Activated CD8-positive, alpha-beta memory T cell treated with anti-CD3 and anti-CD28 coated beads, Interleukin-2, amount 10 ng/mL, durations not matched to agents 7 days and 5 days (primary cell): ENCODE data around the gene EMSY. TPM values are rescaled to one million over a fixed set of nuclear protein-coding genes. Genes with fewer than 3 reads are reported as not detected.

Experiments used
- ATAC-seq: fragments of 150-1000 bp; cut with Tn5 transposase; one replicate; pipeline ENCODE4 v1.10.0; 2021; ENCODE audit warnings: moderate library complexity
- CTCF ChIA-PET: fragments of 350-600 bp; sonication (Branson Sonifier 250); formaldehyde crosslinking; loops from one replicate; lab custom pipeline; 2021; ENCODE audit warnings: antibody characterized with exemption; lab: Charles Lee
- DNase-seq: peaks from one replicate; pipeline ENCODE4 v3.0.0-alpha.2; 2020
- H3K27ac Mint-ChIP-seq: one replicate; pipeline ENCODE4 v1.8.0; 2021; ENCODE audit warnings: mild to moderate bottlenecking, mixed read lengths
- H3K27me3 Mint-ChIP-seq: one replicate; pipeline ENCODE4 v1.8.0; 2021; ENCODE audit warnings: mixed read lengths
- H3K36me3 Mint-ChIP-seq: one replicate; pipeline ENCODE4 v1.8.0; 2021; ENCODE audit warnings: mild to moderate bottlenecking, mixed read lengths
- H3K4me1 Mint-ChIP-seq: one replicate; pipeline ENCODE4 v1.8.0; 2021; ENCODE audit warnings: mixed read lengths
- H3K4me3 Mint-ChIP-seq: one replicate; pipeline ENCODE4 v1.8.0; 2021; ENCODE audit warnings: mild to moderate bottlenecking, moderate library complexity, mixed read lengths
- H3K9me3 Mint-ChIP-seq: one replicate; pipeline ENCODE4 v1.8.0; 2022; ENCODE audit warnings: low read depth, mixed read lengths
- total RNA-seq, 2 experiments: library from RNA; stranded (reverse); gene quantifications; one replicate each; pipeline ENCODE4 v1.2.3, GENCODE V29; 2021

EMSY gene
- total RNA-seq, 2 experiments from 2014 or later = 34.9 to 42.0 TPM

- Mint-ChIP-seq H3K27me3 (no peaks in the 10 kb centered on the region), H3K27ac (no peak overlapping the region), H3K36me3 (peaks cover 5% of the 10 kb centered on the region), H3K4me1 (no peaks in the 10 kb centered on the region), H3K4me3 (no peak overlapping the region), H3K9me3 (no peaks in the 10 kb centered on the region)
- DNase-seq = no peak
- no peak for ATAC-seq
- CTCF ChIA-PET = interaction anchor here (1.2 to 2.0 kb wide), 3 partner anchors 11 to 306 kb away, joined by 3 to 6 read pairs (median 4); no protein-coding TSS in a partner anchor
These were observed 68.2 kb downstream of the EMSY start for GRCh38 chr11:76512851-76513653.

GRCh38 chr11:76513654-76514034 is 68.8 kb downstream of the EMSY start:
- no peak for DNase-seq
- Mint-ChIP-seq H3K27me3 (no peaks in the 10 kb centered on the region), H3K4me1 (no peaks in the 10 kb centered on the region), H3K27ac (no peak overlapping the region), H3K9me3 (no peaks in the 10 kb centered on the region), H3K4me3 (no peak overlapping the region), H3K36me3 (peaks cover 5% of the 10 kb centered on the region)
- CTCF ChIA-PET = interaction anchor here (2.0 kb wide), 1 partner anchor 305 kb away, joined by 6 read pairs; no protein-coding TSS in a partner anchor
- ATAC-seq = no peak

- DNase-seq (no peak), ATAC-seq (no peak)
- no peaks in the 10 kb centered on the region for H3K27me3 Mint-ChIP-seq
- no peak overlapping the region for H3K27ac Mint-ChIP-seq
- no peaks in the 10 kb centered on the region for H3K4me1 Mint-ChIP-seq
- CTCF ChIA-PET = interaction anchor here (1.0 kb wide), 1 partner anchor 308 kb away, joined by 3 read pairs; no protein-coding TSS in a partner anchor
- H3K9me3 Mint-ChIP-seq = no peaks in the 10 kb centered on the region
- peaks cover 5% of the 10 kb centered on the region for H3K36me3 Mint-ChIP-seq
- no peak overlapping the region for H3K4me3 Mint-ChIP-seq
These were observed 70.7 kb downstream of the EMSY start for GRCh38 chr11:76515494-76515893.

- CTCF ChIA-PET = no interaction called here
- ATAC-seq (no peak), DNase-seq (no peak)
- Mint-ChIP-seq H3K9me3 (no peaks in the 10 kb centered on the region), H3K36me3 (peaks cover 17% of the 10 kb centered on the region), H3K4me3 (no peak overlapping the region), H3K4me1 (peaks cover 4% of the 10 kb centered on the region), H3K27ac (no peak overlapping the region), H3K27me3 (no peaks in the 10 kb centered on the region)
These were observed 78.3 kb downstream of the EMSY start for GRCh38 chr11:76523147-76523546.

- DNase-seq (no peak), ATAC-seq (no peak)
- no peak overlapping the region for H3K4me3 Mint-ChIP-seq
- peaks cover 21% of the 10 kb centered on the region for H3K36me3 Mint-ChIP-seq
- no peaks in the 10 kb centered on the region for H3K27me3 Mint-ChIP-seq
- CTCF ChIA-PET = interaction anchor here (1.3 kb wide), 1 partner anchor 12 kb away, joined by 3 read pairs; no protein-coding TSS in a partner anchor
- no peak overlapping the region for H3K27ac Mint-ChIP-seq
- H3K9me3 Mint-ChIP-seq = no peaks in the 10 kb centered on the region
- H3K4me1 Mint-ChIP-seq = peaks cover 4% of the 10 kb centered on the region
These were observed 79.1 kb downstream of the EMSY start for GRCh38 chr11:76523786-76524436.

- CTCF ChIA-PET = interaction anchor here (1.3 kb wide), 1 partner anchor 12 kb away, joined by 3 read pairs; no protein-coding TSS in a partner anchor
- Mint-ChIP-seq H3K27me3 (no peaks in the 10 kb centered on the region), H3K4me1 (peaks cover 4% of the 10 kb centered on the region), H3K4me3 (no peak overlapping the region), H3K27ac (no peak overlapping the region), H3K36me3 (peaks cover 25% of the 10 kb centered on the region), H3K9me3 (no peaks in the 10 kb centered on the region)
- ATAC-seq (no peak), DNase-seq (no peak)
These were observed 79.6 kb downstream of the EMSY start for GRCh38 chr11:76524461-76524860.

GRCh38 chr11:76524919-76525318 is 80.1 kb downstream of the EMSY start:
- CTCF ChIA-PET = interaction anchor here (1.3 kb wide), 1 partner anchor 13 kb away, joined by 3 read pairs; no protein-coding TSS in a partner anchor
- ATAC-seq (no peak), DNase-seq (no peak)
- Mint-ChIP-seq H3K36me3 (peaks cover 26% of the 10 kb centered on the region), H3K4me3 (no peak overlapping the region), H3K9me3 (no peaks in the 10 kb centered on the region), H3K27ac (no peak overlapping the region), H3K27me3 (no peaks in the 10 kb centered on the region), H3K4me1 (peaks cover 4% of the 10 kb centered on the region)

- Mint-ChIP-seq H3K27ac (no peak overlapping the region), H3K27me3 (no peaks in the 10 kb centered on the region), H3K4me3 (no peak overlapping the region), H3K4me1 (peaks cover 4% of the 10 kb centered on the region), H3K9me3 (no peaks in the 10 kb centered on the region), H3K36me3 (peaks cover 21% of the 10 kb centered on the region)
- CTCF ChIA-PET = interaction anchor here (0.5 kb wide), 1 partner anchor 753 kb away, joined by 3 read pairs; no protein-coding TSS in a partner anchor
- DNase-seq = no peak
- no peak for ATAC-seq
These were observed 82.1 kb downstream of the EMSY start for GRCh38 chr11:76526878-76527277.

- H3K27ac Mint-ChIP-seq = no peak overlapping the region
- no peak overlapping the region for H3K4me3 Mint-ChIP-seq
- ATAC-seq (no peak), DNase-seq (no peak)
- peaks cover 11% of the 10 kb centered on the region for H3K4me1 Mint-ChIP-seq
- CTCF ChIA-PET = no interaction called here
- no peaks in the 10 kb centered on the region for H3K9me3 Mint-ChIP-seq
- peaks cover 40% of the 10 kb centered on the region for H3K36me3 Mint-ChIP-seq
- no peaks in the 10 kb centered on the region for H3K27me3 Mint-ChIP-seq
These were observed 97.6 kb downstream of the EMSY start for GRCh38 chr11:76542436-76542835.

GRCh38 chr11:76543006-76543703 is 98.3 kb downstream of the EMSY start:
- Mint-ChIP-seq H3K9me3 (no peaks in the 10 kb centered on the region), H3K36me3 (peaks cover 34% of the 10 kb centered on the region), H3K27me3 (no peaks in the 10 kb centered on the region), H3K4me3 (no peak overlapping the region), H3K4me1 (peaks cover 11% of the 10 kb centered on the region), H3K27ac (no peak overlapping the region)
- DNase-seq (no peak), ATAC-seq (no peak)
- CTCF ChIA-PET = no interaction called here

- Mint-ChIP-seq H3K36me3 (peaks cover 13% of the 10 kb centered on the region), H3K27me3 (no peaks in the 10 kb centered on the region), H3K9me3 (no peaks in the 10 kb centered on the region), H3K4me3 (no peak overlapping the region), H3K27ac (no peak overlapping the region), H3K4me1 (peaks cover 8% of the 10 kb centered on the region)
- CTCF ChIA-PET = interaction anchor here (1.0 kb wide), 1 partner anchor 119 kb away, joined by 3 read pairs; the partner anchor contains the start of gene LRRC32
- no peak for ATAC-seq
- DNase-seq = no peak
These were observed 106.0 kb downstream of the EMSY start for GRCh38 chr11:76550781-76551180.

- Mint-ChIP-seq H3K4me1 (peaks cover 4% of the 10 kb centered on the region), H3K27me3 (no peaks in the 10 kb centered on the region), H3K4me3 (no peak overlapping the region), H3K27ac (no peak overlapping the region), H3K36me3 (peaks cover 8% of the 10 kb centered on the region), H3K9me3 (no peaks in the 10 kb centered on the region)
- DNase-seq (no peak), ATAC-seq (no peak)
- CTCF ChIA-PET = interaction anchor here (0.6 to 1.0 kb wide), 2 partner anchors 119 to 129 kb away, joined by 3 read pairs; partner anchors contain the start of gene LRRC32
These were observed 106.6 kb downstream of the EMSY start for GRCh38 chr11:76551400-76551799.

- ATAC-seq = no peak
- CTCF ChIA-PET = no interaction called here
These were observed 108.2 kb downstream of the EMSY start for GRCh38 chr11:76552987-76553386.

More at GRCh38 chr11:76552987-76553386, 108.2 kb downstream of the EMSY start:
- H3K27me3 Mint-ChIP-seq = no peaks in the 10 kb centered on the region
- H3K4me1 Mint-ChIP-seq = peaks cover 1% of the 10 kb centered on the region
- no peak overlapping the region for H3K27ac Mint-ChIP-seq
- DNase-seq = no peak
- H3K36me3 Mint-ChIP-seq = peaks cover 5% of the 10 kb centered on the region
- H3K9me3 Mint-ChIP-seq = no peaks in the 10 kb centered on the region
- H3K4me3 Mint-ChIP-seq = no peak overlapping the region
